A549 (cell line): ENCODE results near the gene TEX2. TPM values are rescaled to one million over a fixed set of nuclear protein-coding genes. Genes with fewer than 3 reads are reported as not detected.

ENCODE experiments used
- ATAC-seq, 2 experiments: fragments of 200-7000 bp in 1 of 2; fragments of >200 bp in 1 of 2; cut with Nextera tagmentation in 1 of 2; cut with Tn5 transposase in 1 of 2; 3 replicates each; pipeline versions ENCODE4 v1.8.0 to v1.9.1; 2018 to 2020; ENCODE audit warnings: mild to moderate bottlenecking in 1 of 2, moderate library complexity in 1 of 2
- CTCF ChIA-PET: fragments of 300-600 bp; sonication (Branson Sonifier 250); formaldehyde crosslinking; extraction: SDS; loops from one replicate; lab custom pipeline; 2021; ENCODE audit warnings: antibody characterized with exemption, inconsistent platforms; lab: Yijun Ruan, JAX
- POLR2A ChIA-PET: fragments of 350-600 bp; formaldehyde crosslinking; extraction: SDS; loops from one replicate; lab custom pipeline; 2021; ENCODE audit warnings: antibody characterized with exemption, inconsistent platforms; lab: Yijun Ruan, JAX
- DNase-seq, 2 experiments: peaks; one replicate each; pipeline versions ENCODE4 v3.0.0 to v3.0.0-alpha.2; 2011 to 2016; ENCODE audit warnings: low read depth in 1 of 2, low spot score in 1 of 2
- FAIRE-seq: peaks from 2 replicates; lab custom pipeline; 2011; peaks lifted over from hg19 to GRCh38; lab: Jason Lieb, UNC
- H3K27ac ChIP-seq, 2 experiments: fragments of >200 bp; sonication (Bioruptor Twin); formaldehyde crosslinking; 3 replicates each; pipeline ENCODE4 v1.5.1; 2016 to 2017
- H3K4me1 ChIP-seq: fragments of >200 bp; sonication (Bioruptor Twin); formaldehyde crosslinking; 3 replicates; pipeline ENCODE4 v1.6.1; 2016
- H3K4me2 ChIP-seq: fragments of >200 bp; sonication (Bioruptor Twin); formaldehyde crosslinking; 3 replicates; pipeline ENCODE4 v1.6.1; 2016
- H3K4me3 ChIP-seq: fragments of >200 bp; sonication (Bioruptor Twin); formaldehyde crosslinking; 3 replicates; pipeline ENCODE4 v1.5.1; 2016
- H3K9me3 ChIP-seq: fragments of >200 bp; sonication (Bioruptor Twin); formaldehyde crosslinking; 3 replicates; pipeline ENCODE4 v1.6.1; 2016
- BHLHE40 ChIP-seq: IDR thresholded peaks from 2 replicates; pipeline ENCODE4 v1.6.1; 2012; ENCODE audit warnings: low read depth, low read length, inconsistent platforms
- CEBPB ChIP-seq, 2 experiments: fragments of >200 bp in 1 of 2; sonication (Bioruptor Twin) in 1 of 2; formaldehyde crosslinking in 1 of 2; IDR thresholded peaks; 2 replicates each; pipeline ENCODE4 v1.6.1; 2012 to 2016
- CHD4 ChIP-seq: fragments of 200-600 bp; sonication (generic); IDR thresholded peaks from 2 replicates; pipeline ENCODE4 v1.6.1; 2016; ENCODE audit warnings: antibody characterized with exemption, mild to moderate bottlenecking, borderline replicate concordance
- EHF ChIP-seq: fragments of 250-450 bp; sonication (Bioruptor Pico); IDR thresholded peaks from 2 replicates; pipeline ENCODE4 v1.5.0; 2020; ENCODE audit warnings: mild to moderate bottlenecking
- EHMT2 ChIP-seq: fragments of 200-600 bp; sonication (generic); IDR thresholded peaks from 2 replicates; pipeline ENCODE4 v1.6.1; 2016; ENCODE audit warnings: antibody characterized with exemption, low read depth, mild to moderate bottlenecking, moderate library complexity
- EP300 ChIP-seq, 2 experiments: fragments of >200 bp; sonication (Bioruptor Twin); formaldehyde crosslinking; IDR thresholded peaks; 2 replicates in 1 of 2; 3 replicates in 1 of 2; pipeline ENCODE4 v1.6.1; 2016 to 2017
- ESRRA ChIP-seq: fragments of 150-350 bp; IDR thresholded peaks from 2 replicates; pipeline ENCODE4 v1.6.1; 2014; ENCODE audit warnings: mild to moderate bottlenecking, low read length, borderline replicate concordance
- JUN ChIP-seq, 2 experiments: fragments of >200 bp; sonication (Bioruptor Twin); formaldehyde crosslinking; IDR thresholded peaks; 2 replicates in 1 of 2; 3 replicates in 1 of 2; pipeline ENCODE4 v1.6.1; 2016 to 2017
- JUNB ChIP-seq: fragments of >200 bp; sonication (Bioruptor Twin); formaldehyde crosslinking; IDR thresholded peaks from 2 replicates; pipeline ENCODE4 v1.6.1; 2016
- MYC ChIP-seq: IDR thresholded peaks from 2 replicates; pipeline ENCODE4 v1.6.1; 2012; ENCODE audit warnings: mild to moderate bottlenecking, inconsistent platforms, low read length, improper control_type of control experiment, borderline replicate concordance
- NPAS2 ChIP-seq: fragments of 250-450 bp; sonication (Bioruptor Pico); IDR thresholded peaks from 2 replicates; pipeline ENCODE4 v1.8.0; 2022; ENCODE audit warnings: mild to moderate bottlenecking, moderate library complexity, borderline replicate concordance
- NR3C1 ChIP-seq: fragments of >200 bp; sonication (Bioruptor Twin); formaldehyde crosslinking; IDR thresholded peaks from 3 replicates; pipeline ENCODE4 v1.6.1; 2017
- POLR2AphosphoS2 ChIP-seq: conservative IDR thresholded peaks from 2 replicates; pipeline ENCODE4 v1.6.1; 2012; ENCODE audit warnings: low read length, improper control_type of control experiment, inconsistent platforms
- RCOR1 ChIP-seq: fragments of 150-350 bp; IDR thresholded peaks from 2 replicates; pipeline ENCODE4 v1.6.1; 2014; ENCODE audit warnings: antibody characterized with exemption, low read length, low read depth
- RFX5 ChIP-seq: fragments of 450-650 bp; IDR thresholded peaks from 2 replicates; pipeline ENCODE4 v1.7.1; 2014; ENCODE audit warnings: antibody characterized with exemption, mild to moderate bottlenecking, moderate library complexity
- RNF2 ChIP-seq: fragments of 200-600 bp; sonication (generic); IDR thresholded peaks from 2 replicates; pipeline ENCODE4 v1.6.1; 2016; ENCODE audit warnings: low read depth, mild to moderate bottlenecking, antibody characterized with exemption, moderate library complexity, borderline replicate concordance
- ZSCAN20 ChIP-seq: fragments of 250-450 bp; sonication (Bioruptor Pico); IDR thresholded peaks from 2 replicates; pipeline ENCODE4 v1.8.0; 2022; ENCODE audit warnings: mild to moderate bottlenecking, moderate library complexity
- WGBS: methylation state at CpG from one replicate; pipeline ENCODE4 v1.1.6; 2017; ENCODE audit errors: missing lambda C conversion rate; 5-methylcytosine and 5-hydroxymethylcytosine counted together
- polyA plus RNA-seq, 4 experiments: library from polyadenylated mRNA; depleted of rRNA in 3 of 4; stranded (reverse); fragments of >200 nt; fragmentation: RNase III in 1 of 4; extraction: RNeasy Plus Mini Kit Qiagen cat#74134 plus additional on column Dnase treatment in 1 of 4; gene quantifications; 2 replicates in 3 of 4; 3 replicates in 1 of 4; pipeline ENCODE4 v1.2.3, GENCODE V29; 2011 to 2017
- TF ChIP-seq, protein P1 (sequence below): fragments of 150-350 bp; IDR thresholded peaks from 2 replicates; pipeline ENCODE4 v1.6.1; 2014; ENCODE audit warnings: low read depth, mild to moderate bottlenecking, low read length
- TF ChIP-seq, protein P2 (sequence below): IDR thresholded peaks from 2 replicates; pipeline ENCODE4 v1.6.1; 2012
- TF ChIP-seq, protein P3 (sequence below): fragments of >200 bp; sonication (Bioruptor Twin); formaldehyde crosslinking; IDR thresholded peaks from 3 replicates; pipeline ENCODE4 v1.6.1; 2016

Gene TEX2
- polyA plus RNA-seq, 2 of the 4 experiments (the other 2 are of a cell fraction) = 9.3 to 16.2 TPM

DNA sequence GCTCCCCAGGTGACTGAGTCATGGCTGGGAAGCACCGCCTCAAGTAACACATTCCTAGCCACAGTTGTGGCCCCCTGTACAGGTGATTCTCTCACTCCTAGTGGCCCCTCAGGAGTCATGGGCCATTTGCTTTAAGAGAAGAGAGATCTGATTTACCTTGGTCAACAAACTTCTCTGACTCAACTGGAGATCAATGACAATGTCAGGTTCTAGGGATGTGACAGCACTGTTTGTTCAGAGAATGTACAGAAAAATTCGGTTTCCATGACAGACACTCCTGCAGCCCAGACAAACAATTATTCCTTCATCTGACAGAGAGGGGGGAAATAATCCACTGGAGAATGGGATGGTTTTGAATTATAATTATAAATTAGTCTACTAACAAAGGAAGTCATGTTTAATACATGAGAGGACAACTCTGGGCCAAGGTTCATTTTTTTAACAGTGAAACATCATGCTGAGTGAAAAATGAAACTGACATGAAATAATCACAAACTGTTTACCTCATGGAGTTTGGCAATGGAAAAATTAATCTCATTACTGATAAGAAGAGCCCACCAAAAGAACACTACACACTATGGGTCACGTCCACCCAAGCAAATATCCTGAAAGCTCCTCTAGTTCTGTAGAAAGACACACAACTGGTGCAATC is 142.8 kb downstream of the TEX2 start:
- CTCF ChIA-PET = interaction anchor here (1.0 to 29.0 kb wide), 8 partner anchors 13 to 216 kb away, joined by 3 to 863 read pairs (median 6); partner anchors contain the start of gene GH1
- FAIRE-seq = no peak

DNA sequence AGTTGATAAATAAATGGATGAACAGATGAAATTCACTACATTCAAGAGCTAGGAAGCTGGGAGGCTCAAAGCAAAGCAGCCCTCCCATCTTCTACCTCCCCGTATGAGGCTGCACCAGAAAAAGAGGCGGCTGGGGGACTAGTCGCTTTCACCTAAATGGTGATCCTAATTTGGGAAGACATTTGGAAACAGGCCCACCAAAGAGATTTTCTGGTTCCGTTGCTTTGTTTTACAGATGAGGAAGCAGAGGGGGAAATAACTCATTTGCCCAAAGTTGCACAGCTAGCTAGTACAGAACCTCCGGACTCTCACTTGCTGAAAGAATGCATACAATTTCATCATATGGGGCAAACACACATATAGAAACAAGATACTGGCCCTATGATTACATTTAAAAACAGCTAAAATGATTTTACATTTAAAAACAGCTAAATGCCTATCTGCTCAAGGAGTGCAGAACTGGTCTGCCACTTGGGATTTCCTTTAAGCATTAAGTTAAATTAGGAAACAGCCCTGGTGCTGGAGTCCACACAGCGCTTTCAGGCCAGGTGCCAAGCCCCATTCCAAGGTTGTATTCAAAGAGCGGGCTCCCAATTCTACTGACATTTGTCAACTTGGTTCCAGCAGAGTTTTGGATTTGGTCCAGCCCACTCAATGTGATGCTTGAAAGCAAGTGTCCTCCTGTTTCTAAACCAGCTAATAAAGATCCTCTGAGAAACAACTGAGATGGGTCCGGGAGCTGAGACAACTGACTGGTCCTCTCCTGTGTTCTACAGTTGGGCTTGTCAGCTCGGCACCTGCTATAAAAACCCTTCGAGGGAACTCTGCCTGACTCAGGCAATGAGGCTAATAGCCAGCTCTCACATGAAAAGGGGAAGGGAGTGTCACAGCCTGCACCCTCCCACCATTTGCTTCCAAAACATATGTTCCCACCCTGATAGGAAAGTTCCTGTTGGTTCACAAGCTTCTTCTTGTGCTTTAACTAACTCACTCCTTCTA is 144.8 kb downstream of the TEX2 start:
- H3K4me1 ChIP-seq = peaks cover 57% of the 10 kb centered on the region
- POLR2A ChIA-PET = interaction anchor here (1.4 to 1.7 kb wide), 2 partner anchors 11 to 28 kb away, joined by 3 to 6 read pairs; no protein-coding TSS in a partner anchor
- TF ChIP-seq RNF2 (no peak), CHD4 (no peak), NPAS2 (no peak)
- TF ChIP-seq, protein P1, sequence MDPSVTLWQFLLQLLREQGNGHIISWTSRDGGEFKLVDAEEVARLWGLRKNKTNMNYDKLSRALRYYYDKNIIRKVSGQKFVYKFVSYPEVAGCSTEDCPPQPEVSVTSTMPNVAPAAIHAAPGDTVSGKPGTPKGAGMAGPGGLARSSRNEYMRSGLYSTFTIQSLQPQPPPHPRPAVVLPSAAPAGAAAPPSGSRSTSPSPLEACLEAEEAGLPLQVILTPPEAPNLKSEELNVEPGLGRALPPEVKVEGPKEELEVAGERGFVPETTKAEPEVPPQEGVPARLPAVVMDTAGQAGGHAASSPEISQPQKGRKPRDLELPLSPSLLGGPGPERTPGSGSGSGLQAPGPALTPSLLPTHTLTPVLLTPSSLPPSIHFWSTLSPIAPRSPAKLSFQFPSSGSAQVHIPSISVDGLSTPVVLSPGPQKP = no peak

More for the DNA sequence above, 142.8 kb downstream of the TEX2 start:
- Histone ChIP-seq H3K4me2 (no peak overlapping the region), H3K9me3 (no peaks in the 10 kb centered on the region), H3K4me3 (no peak overlapping the region), H3K27ac (no peak overlapping the region)
- no peak for ATAC-seq
- POLR2A ChIA-PET = interaction anchor here (0.6 kb wide), 1 partner anchor 16 kb away, joined by 3 read pairs; no protein-coding TSS in a partner anchor
- no peak for TF ChIP-seq ESRRA
- no peak for TF ChIP-seq POLR2AphosphoS2
- no peak for TF ChIP-seq BHLHE40
- no peak for TF ChIP-seq ZSCAN20 (CRISPR knock-in tag)
- TF ChIP-seq NR3C1 = no peak
- no peak for TF ChIP-seq MYC
- TF ChIP-seq, protein P2, sequence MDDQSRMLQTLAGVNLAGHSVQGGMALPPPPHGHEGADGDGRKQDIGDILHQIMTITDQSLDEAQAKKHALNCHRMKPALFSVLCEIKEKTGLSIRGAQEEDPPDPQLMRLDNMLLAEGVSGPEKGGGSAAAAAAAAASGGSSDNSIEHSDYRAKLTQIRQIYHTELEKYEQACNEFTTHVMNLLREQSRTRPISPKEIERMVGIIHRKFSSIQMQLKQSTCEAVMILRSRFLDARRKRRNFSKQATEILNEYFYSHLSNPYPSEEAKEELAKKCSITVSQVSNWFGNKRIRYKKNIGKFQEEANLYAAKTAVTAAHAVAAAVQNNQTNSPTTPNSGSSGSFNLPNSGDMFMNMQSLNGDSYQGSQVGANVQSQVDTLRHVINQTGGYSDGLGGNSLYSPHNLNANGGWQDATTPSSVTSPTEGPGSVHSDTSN = no peak
- no peak for TF ChIP-seq JUNB
- no peak for TF ChIP-seq EP300 (IDR thresholded peaks at IDR 0.05)
- no peak for TF ChIP-seq RCOR1
- TF ChIP-seq JUN (IDR thresholded peaks at IDR 0.05) = no peak
- no peak for TF ChIP-seq RFX5
- TF ChIP-seq, protein P3, sequence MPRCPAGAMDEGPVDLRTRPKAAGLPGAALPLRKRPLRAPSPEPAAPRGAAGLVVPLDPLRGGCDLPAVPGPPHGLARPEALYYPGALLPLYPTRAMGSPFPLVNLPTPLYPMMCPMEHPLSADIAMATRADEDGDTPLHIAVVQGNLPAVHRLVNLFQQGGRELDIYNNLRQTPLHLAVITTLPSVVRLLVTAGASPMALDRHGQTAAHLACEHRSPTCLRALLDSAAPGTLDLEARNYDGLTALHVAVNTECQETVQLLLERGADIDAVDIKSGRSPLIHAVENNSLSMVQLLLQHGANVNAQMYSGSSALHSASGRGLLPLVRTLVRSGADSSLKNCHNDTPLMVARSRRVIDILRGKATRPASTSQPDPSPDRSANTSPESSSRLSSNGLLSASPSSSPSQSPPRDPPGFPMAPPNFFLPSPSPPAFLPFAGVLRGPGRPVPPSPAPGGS = no peak
- TF ChIP-seq EHMT2 = no peak
- TF ChIP-seq CEBPB (IDR thresholded peaks at IDR 0.05) = no peak
- TF ChIP-seq EHF (CRISPR knock-in tag) = no peak
- TF ChIP-seq, protein P1 = no peak
- TF ChIP-seq, all 56 proteins: peak for 0
- DNase-seq = no peak
- H3K4me1 ChIP-seq = peaks cover 53% of the 10 kb centered on the region
- 73% methylated on average over 3 of the region's 3 CpGs for WGBS

More for the DNA sequence above, 144.8 kb downstream of the TEX2 start:
- H3K9me3 ChIP-seq = no peaks in the 10 kb centered on the region
- no peak for DNase-seq
- FAIRE-seq = no peak
- WGBS = 89% methylated on average over 10 of the region's 10 CpGs
- ATAC-seq = no peak
- CTCF ChIA-PET = interaction anchor here (0.7 to 29.0 kb wide), 9 partner anchors 13 to 208 kb away, joined by 3 to 863 read pairs (median 3); partner anchors contain the start of gene CSHL1
- H3K4me3 ChIP-seq = no peak overlapping the region
- H3K4me2 ChIP-seq = 0 out of 3 replicates have a peak overlapping the region, but pooled peaks have one; percentile 4
- no peak overlapping the region for H3K27ac ChIP-seq
